HepG2 (cell line): ENCODE measurements around the gene FAHD1. TPM values are rescaled to one million over a fixed set of nuclear protein-coding genes. Genes with fewer than 3 reads are reported as not detected.

ENCODE experiments used
- ADNP ChIP-seq: sonication (generic); formaldehyde crosslinking; IDR thresholded peaks from 2 replicates; pipeline ENCODE4 v1.4.0; 2020; ENCODE audit warnings: missing genetic modification reagents
- FIP1L1 ChIP-seq: fragments of 200-400 bp; formaldehyde crosslinking; IDR thresholded peaks from 2 replicates; pipeline ENCODE4 v1.6.1; 2018; ENCODE audit warnings: low read depth, mild to moderate bottlenecking, low read length, moderate library complexity, borderline replicate concordance; ENCODE audit not compliant: insufficient read depth
- HNRNPH1 ChIP-seq: fragments of 200-400 bp; formaldehyde crosslinking; optimal IDR thresholded peaks from 2 replicates; pipeline ENCODE3; 2017; ENCODE audit warnings: mild to moderate bottlenecking, low read depth, low read length
- MYNN ChIP-seq: sonication (generic); formaldehyde crosslinking; IDR thresholded peaks from 2 replicates; pipeline ENCODE4 v1.4.0; 2020; ENCODE audit warnings: mild to moderate bottlenecking, low read depth, missing genetic modification reagents
- NCOA2 ChIP-seq: sonication (generic); formaldehyde crosslinking; IDR thresholded peaks from 2 replicates; pipeline ENCODE4 v1.8.0; 2022; ENCODE audit warnings: inconsistent platforms
- NFE2L2 ChIP-seq: fragments of 150-350 bp; IDR thresholded peaks from 2 replicates; pipeline ENCODE4 v1.6.1; 2014; ENCODE audit warnings: low read length
- PTBP1 ChIP-seq: fragments of 200-400 bp; formaldehyde crosslinking; IDR thresholded peaks from 2 replicates; pipeline ENCODE4 v1.6.1; 2018; ENCODE audit warnings: low read length, low read depth; ENCODE audit not compliant: poor library complexity, severe bottlenecking
- RFX3 ChIP-seq: IDR thresholded peaks from 2 replicates; pipeline ENCODE4 v1.6.1; 2016; ENCODE audit warnings: missing biosample characterization, missing genetic modification reagents
- SIX4 ChIP-seq: sonication (generic); formaldehyde crosslinking; IDR thresholded peaks from 2 replicates; pipeline ENCODE4 v1.4.0; 2020; ENCODE audit warnings: missing genetic modification reagents
- TEAD3 ChIP-seq: optimal IDR thresholded peaks from 2 replicates; pipeline ENCODE3; 2016; ENCODE audit warnings: borderline replicate concordance
- THAP11 ChIP-seq: IDR thresholded peaks from 2 replicates; pipeline ENCODE4 v1.6.1; 2016; ENCODE audit warnings: missing biosample characterization, missing genetic modification reagents
- TMF1 ChIP-seq: sonication (generic); formaldehyde crosslinking; IDR thresholded peaks from 2 replicates; pipeline ENCODE4 v1.8.1; 2022; ENCODE audit warnings: low read depth, missing genetic modification reagents
- ZNF331 ChIP-seq: sonication (generic); formaldehyde crosslinking; IDR thresholded peaks from 2 replicates; pipeline ENCODE4 v1.4.0; 2020; ENCODE audit warnings: missing genetic modification reagents
- ZNF556 ChIP-seq: sonication (generic); formaldehyde crosslinking; IDR thresholded peaks from 2 replicates; pipeline ENCODE4 v1.4.0; 2020; ENCODE audit warnings: mild to moderate bottlenecking, missing genetic modification reagents, borderline replicate concordance
- ZNF782 ChIP-seq: sonication (generic); formaldehyde crosslinking; IDR thresholded peaks from 2 replicates; pipeline ENCODE4 v1.4.0; 2020; ENCODE audit warnings: missing genetic modification reagents, mild to moderate bottlenecking, borderline replicate concordance
- ZNF891 ChIP-seq: sonication (generic); formaldehyde crosslinking; IDR thresholded peaks from 2 replicates; pipeline ENCODE4 v1.5.0; 2020; ENCODE audit warnings: mild to moderate bottlenecking, missing genetic modification reagents
- polyA plus RNA-seq, 8 experiments: library from polyadenylated mRNA; depleted of rRNA in 3 of 8; stranded (reverse) in 7 of 8; unstranded in 1 of 8; fragments of >200 nt; fragmentation: Illumina TruSeq in 4 of 8; extraction: Trizol in 4 of 8; gene quantifications; 2 replicates each; pipeline versions ENCODE4 v1.2.1 to v1.2.3, GENCODE V29; 2011 to 2016; ENCODE audit warnings: low read depth in 4 of 8, missing spikeins in 1 of 8, mixed read lengths in 1 of 8; ENCODE audit not compliant: insufficient read depth in 1 of 8
- total RNA-seq, 5 experiments: library from RNA; depleted of rRNA; stranded (reverse); fragments of >200 nt; fragmentation: Illumina TruSeq; extraction: Trizol; gene quantifications; 2 replicates each; pipeline ENCODE4 v1.2.3, GENCODE V29; 2016; ENCODE audit warnings: low read depth in 1 of 5
- TF ChIP-seq, protein P1 (sequence below): IDR thresholded peaks from 2 replicates; pipeline ENCODE4 v1.6.1; 2012; ENCODE audit warnings: low read depth, low read length, improper control_type of control experiment
- TF ChIP-seq, protein P2 (sequence below): sonication (generic); formaldehyde crosslinking; IDR thresholded peaks from 2 replicates; pipeline ENCODE4 v1.8.0; 2022; ENCODE audit warnings: mild to moderate bottlenecking, missing genetic modification reagents; ENCODE audit not compliant: insufficient replicate concordance
- TF ChIP-seq, protein P3 (sequence below): sonication (generic); formaldehyde crosslinking; IDR thresholded peaks from 2 replicates; pipeline ENCODE4 v1.5.0; 2020; ENCODE audit warnings: missing genetic modification reagents
- TF ChIP-seq, protein P4 (sequence below): sonication (generic); formaldehyde crosslinking; IDR thresholded peaks from 2 replicates; pipeline ENCODE4 v1.4.0; 2020; ENCODE audit warnings: mild to moderate bottlenecking, missing genetic modification reagents
- TF ChIP-seq, protein P5 (sequence below): sonication (generic); formaldehyde crosslinking; IDR thresholded peaks from 2 replicates; pipeline ENCODE4 v1.8.0; 2022; ENCODE audit warnings: mild to moderate bottlenecking, missing genetic modification reagents, moderate library complexity

The FAHD1 gene
- total and polyA plus RNA-seq, 2 of the 13 experiments (the other 11 are each of a cell fraction or from before 2014, with no cell fraction given), result 39.0 to 45.3 TPM

DNA sequence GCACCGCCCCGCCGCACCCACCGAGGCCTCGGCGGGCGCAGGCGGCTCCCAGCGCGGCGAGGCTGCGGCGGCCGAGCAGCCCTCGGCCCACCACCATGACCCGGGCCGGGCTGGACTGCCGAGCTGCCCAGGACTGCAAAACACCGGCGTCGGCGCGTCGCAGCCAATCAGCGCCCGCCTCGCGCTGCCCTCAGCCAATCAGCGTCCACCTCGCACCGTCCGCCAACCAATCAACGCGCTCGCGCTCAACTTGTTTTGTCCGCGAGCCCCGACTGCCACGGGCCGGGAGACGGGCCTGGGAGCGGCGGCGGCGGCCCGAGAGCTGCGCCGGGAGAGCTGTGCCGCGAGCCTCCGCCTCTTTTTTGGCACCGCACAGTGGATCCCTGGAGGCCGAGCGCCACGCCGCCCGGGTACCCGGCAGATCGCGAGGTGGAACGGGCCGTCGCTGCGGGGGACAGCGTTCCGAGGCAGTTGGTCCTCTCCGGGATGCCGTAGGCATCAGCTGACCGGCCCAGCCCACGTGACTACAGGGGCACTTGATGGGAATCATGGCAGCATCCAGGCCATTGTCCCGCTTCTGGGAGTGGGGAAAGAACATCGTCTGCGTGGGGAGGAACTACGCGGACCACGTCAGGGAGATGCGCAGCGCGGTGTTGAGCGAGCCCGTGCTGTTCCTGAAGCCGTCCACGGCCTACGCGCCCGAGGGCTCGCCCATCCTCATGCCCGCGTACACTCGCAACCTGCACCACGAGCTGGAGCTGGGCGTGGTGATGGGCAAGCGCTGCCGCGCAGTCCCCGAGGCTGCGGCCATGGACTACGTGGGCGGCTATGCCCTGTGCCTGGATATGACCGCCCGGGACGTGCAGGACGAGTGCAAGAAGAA, at the start of gene FAHD1, which contains the start of gene HAGH (continued):
- TF ChIP-seq NCOA2 (CRISPR knock-in tag) (0 out of 2 replicates have a peak, but pooled peaks have one; percentile 54), RFX3 (CRISPR knock-in tag) (no peak), HNRNPH1 (no peak), SIX4 (CRISPR knock-in tag) (peak; percentile 10; the same call in 1 of the 2 replicates), ZNF556 (CRISPR knock-in tag) (no peak), NFE2L2 (no peak), TEAD3 (CRISPR knock-in tag) (peak; percentile 80), ADNP (CRISPR knock-in tag) (no peak), ZNF782 (no peak; the same call in none of the 2 replicates), MYNN (peak; percentile 72; the same call in 1 of the 2 replicates), TMF1 (CRISPR knock-in tag) (peak; percentile 87; the same call in 1 of the 2 replicates), ZNF891 (CRISPR knock-in tag) (peak; percentile 93), PTBP1 (no peak), FIP1L1 (0 out of 2 replicates have a peak, but pooled peaks have one; percentile 73), THAP11 (peak; percentile 91), ZNF331 (CRISPR knock-in tag) (0 out of 2 replicates have a peak, but pooled peaks have one; percentile 51)
- TF ChIP-seq, protein P1, sequence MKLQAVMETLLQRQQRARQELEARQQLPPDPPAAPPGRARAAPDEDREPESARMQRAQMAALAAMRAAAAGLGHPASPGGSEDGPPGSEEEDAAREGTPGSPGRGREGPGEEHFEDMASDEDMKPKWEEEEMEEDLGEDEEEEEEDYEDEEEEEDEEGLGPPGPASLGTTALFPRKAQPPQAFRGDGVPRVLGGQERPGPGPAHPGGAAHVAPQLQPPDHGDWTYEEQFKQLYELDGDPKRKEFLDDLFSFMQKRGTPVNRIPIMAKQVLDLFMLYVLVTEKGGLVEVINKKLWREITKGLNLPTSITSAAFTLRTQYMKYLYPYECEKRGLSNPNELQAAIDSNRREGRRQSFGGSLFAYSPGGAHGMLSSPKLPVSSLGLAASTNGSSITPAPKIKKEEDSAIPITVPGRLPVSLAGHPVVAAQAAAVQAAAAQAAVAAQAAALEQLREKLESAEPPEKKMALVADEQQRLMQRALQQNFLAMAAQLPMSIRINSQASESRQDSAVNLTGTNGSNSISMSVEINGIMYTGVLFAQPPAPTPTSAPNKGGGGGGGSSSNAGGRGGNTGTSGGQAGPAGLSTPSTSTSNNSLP, result no peak
- TF ChIP-seq, protein P2, sequence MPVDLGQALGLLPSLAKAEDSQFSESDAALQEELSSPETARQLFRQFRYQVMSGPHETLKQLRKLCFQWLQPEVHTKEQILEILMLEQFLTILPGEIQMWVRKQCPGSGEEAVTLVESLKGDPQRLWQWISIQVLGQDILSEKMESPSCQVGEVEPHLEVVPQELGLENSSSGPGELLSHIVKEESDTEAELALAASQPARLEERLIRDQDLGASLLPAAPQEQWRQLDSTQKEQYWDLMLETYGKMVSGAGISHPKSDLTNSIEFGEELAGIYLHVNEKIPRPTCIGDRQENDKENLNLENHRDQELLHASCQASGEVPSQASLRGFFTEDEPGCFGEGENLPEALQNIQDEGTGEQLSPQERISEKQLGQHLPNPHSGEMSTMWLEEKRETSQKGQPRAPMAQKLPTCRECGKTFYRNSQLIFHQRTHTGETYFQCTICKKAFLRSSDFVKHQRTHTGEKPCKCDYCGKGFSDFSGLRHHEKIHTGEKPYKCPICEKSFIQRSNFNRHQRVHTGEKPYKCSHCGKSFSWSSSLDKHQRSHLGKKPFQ (CRISPR knock-in tag), result peak; percentile 54
- TF ChIP-seq, protein P3, sequence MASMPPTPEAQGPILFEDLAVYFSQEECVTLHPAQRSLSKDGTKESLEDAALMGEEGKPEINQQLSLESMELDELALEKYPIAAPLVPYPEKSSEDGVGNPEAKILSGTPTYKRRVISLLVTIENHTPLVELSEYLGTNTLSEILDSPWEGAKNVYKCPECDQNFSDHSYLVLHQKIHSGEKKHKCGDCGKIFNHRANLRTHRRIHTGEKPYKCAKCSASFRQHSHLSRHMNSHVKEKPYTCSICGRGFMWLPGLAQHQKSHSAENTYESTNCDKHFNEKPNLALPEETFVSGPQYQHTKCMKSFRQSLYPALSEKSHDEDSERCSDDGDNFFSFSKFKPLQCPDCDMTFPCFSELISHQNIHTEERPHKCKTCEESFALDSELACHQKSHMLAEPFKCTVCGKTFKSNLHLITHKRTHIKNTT, result no peak
- TF ChIP-seq, protein P4, sequence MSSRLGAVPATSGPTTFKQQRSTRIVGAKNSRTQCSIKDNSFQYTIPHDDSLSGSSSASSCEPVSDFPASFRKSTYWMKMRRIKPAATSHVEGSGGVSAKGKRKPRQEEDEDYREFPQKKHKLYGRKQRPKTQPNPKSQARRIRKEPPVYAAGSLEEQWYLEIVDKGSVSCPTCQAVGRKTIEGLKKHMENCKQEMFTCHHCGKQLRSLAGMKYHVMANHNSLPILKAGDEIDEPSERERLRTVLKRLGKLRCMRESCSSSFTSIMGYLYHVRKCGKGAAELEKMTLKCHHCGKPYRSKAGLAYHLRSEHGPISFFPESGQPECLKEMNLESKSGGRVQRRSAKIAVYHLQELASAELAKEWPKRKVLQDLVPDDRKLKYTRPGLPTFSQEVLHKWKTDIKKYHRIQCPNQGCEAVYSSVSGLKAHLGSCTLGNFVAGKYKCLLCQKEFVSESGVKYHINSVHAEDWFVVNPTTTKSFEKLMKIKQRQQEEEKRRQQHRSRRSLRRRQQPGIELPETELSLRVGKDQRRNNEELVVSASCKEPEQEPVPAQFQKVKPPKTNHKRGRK (CRISPR knock-in tag), result no peak
- TF ChIP-seq, protein P5, sequence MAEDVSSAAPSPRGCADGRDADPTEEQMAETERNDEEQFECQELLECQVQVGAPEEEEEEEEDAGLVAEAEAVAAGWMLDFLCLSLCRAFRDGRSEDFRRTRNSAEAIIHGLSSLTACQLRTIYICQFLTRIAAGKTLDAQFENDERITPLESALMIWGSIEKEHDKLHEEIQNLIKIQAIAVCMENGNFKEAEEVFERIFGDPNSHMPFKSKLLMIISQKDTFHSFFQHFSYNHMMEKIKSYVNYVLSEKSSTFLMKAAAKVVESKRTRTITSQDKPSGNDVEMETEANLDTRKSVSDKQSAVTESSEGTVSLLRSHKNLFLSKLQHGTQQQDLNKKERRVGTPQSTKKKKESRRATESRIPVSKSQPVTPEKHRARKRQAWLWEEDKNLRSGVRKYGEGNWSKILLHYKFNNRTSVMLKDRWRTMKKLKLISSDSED (CRISPR knock-in tag), result no peak; the same call in 1 of the 2 replicates
